B cell (primary cell): ENCODE results near the gene FBXL16. TPM values are rescaled to one million over a fixed set of nuclear protein-coding genes. Genes with fewer than 3 reads are reported as not detected.
"Not testable (repeated sequence)": the region's sequence is repeated elsewhere in the genome, so short reads cannot be mapped to it uniquely, and the experiment has no call there.

ENCODE experiments used
- ATAC-seq: fragments of 200-7000 bp; cut with Tn5 transposase; one replicate; pipeline ENCODE4 v1.10.0; 2021; ENCODE audit warnings: low read depth, mild to moderate bottlenecking, moderate number of reproducible peaks, moderate library complexity
- CTCF ChIA-PET: fragments of 350-600 bp; sonication (Branson Sonifier 250); formaldehyde crosslinking; loops from one replicate; lab custom pipeline; 2021; ENCODE audit warnings: antibody characterized with exemption, inconsistent platforms; lab: Charles Lee
- POLR2A ChIA-PET: fragments of 350-600 bp; sonication (Branson Sonifier 250); formaldehyde crosslinking; loops from one replicate; lab custom pipeline; 2021; ENCODE audit warnings: antibody characterized with exemption; lab: Charles Lee
- DNase-seq: peaks from one replicate; pipeline ENCODE4 v3.0.0; 2013
- H2AFZ ChIP-seq: 2 replicates; pipeline ENCODE4 v1.6.1; 2012; ENCODE audit warnings: mild to moderate bottlenecking, low read depth, low read length; ENCODE audit not compliant: insufficient read depth, poor library complexity, severe bottlenecking
- H3K27ac ChIP-seq, 2 donors: 1 replicate in 1 of 2; 2 replicates in 1 of 2; pipeline ENCODE4 v1.5.1; 2012 to 2013; ENCODE audit warnings: low read length in 2 of 2, mild to moderate bottlenecking in 2 of 2, moderate library complexity in 1 of 2
- H3K27me3 ChIP-seq, 4 experiments: fragments of 200-600 bp in 1 of 4; sonication (generic) in 1 of 4; replicated peaks in 1 of 4; 1 replicate in 2 of 4; 2 replicates in 2 of 4; pipeline versions ENCODE4 v1.6.1 to v1.7.0; 2013 to 2016; ENCODE audit warnings: low read length in 3 of 4, mild to moderate bottlenecking in 2 of 4, mixed read lengths in 1 of 4, moderate library complexity in 1 of 4; ENCODE audit not compliant: insufficient read depth in 4 of 4, control insufficient read depth in 3 of 4; ENCODE audit errors: control extremely low read depth in 1 of 4
- H3K36me3 ChIP-seq, 2 experiments: replicated peaks in 1 of 2; 1 replicate in 1 of 2; 2 replicates in 1 of 2; pipeline versions ENCODE4 v1.6.1 to v1.7.1; 2013; ENCODE audit warnings: low read length in 1 of 2; ENCODE audit not compliant: insufficient read depth in 2 of 2, control insufficient read depth in 1 of 2; ENCODE audit errors: control extremely low read depth in 1 of 2, extremely low read depth in 1 of 2
- H3K4me1 ChIP-seq, 2 donors: fragments of 200-600 bp in 1 of 2; sonication (generic) in 1 of 2; 1 replicate in 1 of 2; 2 replicates in 1 of 2; pipeline versions ENCODE4 v1.5.1 to v1.6.1; 2013 to 2017; ENCODE audit warnings: low read length in 2 of 2; ENCODE audit not compliant: control insufficient read depth in 2 of 2, insufficient read depth in 2 of 2
- H3K4me2 ChIP-seq: replicated peaks from 2 replicates; pipeline ENCODE3; 2012; ENCODE audit warnings: mild to moderate bottlenecking, low read depth, low read length; ENCODE audit not compliant: poor library complexity, severe bottlenecking
- H3K4me3 ChIP-seq, 5 experiments: fragments of 200-600 bp in 1 of 5; sonication (generic) in 1 of 5; 1 replicate in 3 of 5; 2 replicates in 2 of 5; pipeline versions ENCODE4 v1.5.1 to v1.7.0; 2011 to 2016; ENCODE audit warnings: low read length in 4 of 5, mild to moderate bottlenecking in 4 of 5, low read depth in 2 of 5, control low read depth in 1 of 5, moderate library complexity in 1 of 5; ENCODE audit not compliant: insufficient read depth in 1 of 5; ENCODE audit errors: control extremely low read depth in 1 of 5, extremely low read depth in 1 of 5
- H3K79me2 ChIP-seq: fragments of 200-600 bp; sonication (generic); one replicate; pipeline ENCODE4 v1.6.0; 2016; ENCODE audit warnings: low read length; ENCODE audit not compliant: control insufficient read depth, insufficient read depth
- H3K9ac ChIP-seq: fragments of 200-600 bp; sonication (generic); 2 replicates; pipeline ENCODE4 v1.6.1; 2017; ENCODE audit warnings: mild to moderate bottlenecking, low read length, moderate library complexity
- H3K9me3 ChIP-seq, 3 donors: one replicate each; pipeline versions ENCODE4 v1.6.1 to v1.7.1; 2013; ENCODE audit warnings: low read length in 2 of 3; ENCODE audit not compliant: control insufficient read depth in 2 of 3, insufficient read depth in 1 of 3; ENCODE audit errors: control extremely low read depth in 1 of 3
- H4K20me1 ChIP-seq: 2 replicates; pipeline ENCODE4 v1.6.0; 2012; ENCODE audit warnings: mild to moderate bottlenecking, low read length; ENCODE audit not compliant: insufficient read depth, control insufficient read depth, poor library complexity, severe bottlenecking
- H3K27ac Mint-ChIP-seq: one replicate; pipeline ENCODE4 v1.8.0; 2021; ENCODE audit warnings: mixed read lengths
- H3K27me3 Mint-ChIP-seq: one replicate; pipeline ENCODE4 v1.8.0; 2021; ENCODE audit warnings: mixed read lengths
- H3K4me1 Mint-ChIP-seq: one replicate; pipeline ENCODE4 v1.8.0; 2021; ENCODE audit warnings: mixed read lengths
- H3K4me3 Mint-ChIP-seq: one replicate; pipeline ENCODE4 v1.8.0; 2021; ENCODE audit warnings: mixed read lengths
- H3K9me3 Mint-ChIP-seq: one replicate; pipeline ENCODE4 v1.8.0; 2022; ENCODE audit warnings: mixed read lengths; ENCODE audit not compliant: insufficient read depth
- CTCF ChIP-seq: fragments of 200-600 bp; IDR thresholded peaks from one replicate; pipeline ENCODE4 v1.8.0; 2022; ENCODE audit warnings: antibody characterized with exemption, mild to moderate bottlenecking
- EZH2 ChIP-seq: IDR thresholded peaks from 2 replicates; pipeline ENCODE4 v1.6.1; 2012; ENCODE audit warnings: borderline replicate concordance, low read depth, mild to moderate bottlenecking, moderate library complexity, low read length; ENCODE audit not compliant: insufficient read depth, poor library complexity, severe bottlenecking
- WGBS: methylation state at CpG from one replicate; pipeline ENCODE4 v1.1.5; 2013; ENCODE audit warnings: missing lambda C conversion rate; ENCODE audit not compliant: insufficient coverage; 5-methylcytosine and 5-hydroxymethylcytosine counted together
- intact Hi-C: fragments of 100-400 bp; cut with micrococcal nuclease; formaldehyde crosslinking; loops from one replicate; pipeline ENCODE4 v1.10.0; 2022
- polyA plus RNA-seq: library from polyadenylated mRNA; depleted of rRNA; stranded (reverse); fragments of >200 nt; gene quantifications from 2 replicates; pipeline ENCODE4 v1.2.3, GENCODE V29; 2012
- total RNA-seq, 2 donors: library from RNA; stranded (reverse); fragments of 120-200 nt in 1 of 2; gene quantifications; 1 replicate in 1 of 2; 2 replicates in 1 of 2; pipeline versions ENCODE4 v1.2.3 to v1.2.4, GENCODE V29; 2013 to 2022

The FBXL16 gene
- total and polyA plus RNA-seq, 2 donors (not counting 1 experiment from before 2014, with no cell fraction given), result 2.2 to 5.8 TPM

GRCh38 chr16:692356-693108 is 13.1 kb downstream of the FBXL16 start:
- no CpG with 5 or more reads among the region's 10 CpGs for WGBS
- peaks cover 4% of the 10 kb centered on the region for H4K20me1 ChIP-seq
- ATAC-seq (no peak), DNase-seq (no peak)
- peaks cover 14% of the 10 kb centered on the region for H3K79me2 ChIP-seq
- H3K27ac ChIP-seq, result no peak overlapping the region
- no peak overlapping the region for H3K9ac ChIP-seq
- no peaks in the 10 kb centered on the region for H3K36me3 ChIP-seq
- CTCF ChIA-PET, result no interaction called here
- Mint-ChIP-seq H3K4me1 (peaks cover 29% of the 10 kb centered on the region), H3K9me3 (no peaks in the 10 kb centered on the region), H3K27me3 (peaks cover 17% of the 10 kb centered on the region), H3K4me3 (peak overlapping the region; percentile 55), H3K27ac (no peak overlapping the region)
- no peak overlapping the region for H3K4me2 ChIP-seq
- no peak overlapping the region for H3K4me3 ChIP-seq
- TF ChIP-seq CTCF (no peak), EZH2 (no peak)
- POLR2A ChIA-PET, result no interaction called here
- H3K27me3 ChIP-seq, result peaks cover 0 to 42% (median 14%) of the 10 kb centered on the region in 4 experiments
- H2AFZ ChIP-seq, result no peak overlapping the region
- intact Hi-C loops, result no loop called here
- H3K4me1 ChIP-seq, result peaks cover 37 to 42% of the 10 kb centered on the region in 2 donors
- H3K9me3 ChIP-seq, result peaks cover 0 to 28% (median 0%) of the 10 kb centered on the region in 3 donors

GRCh38 chr16:691242-691641 is 14.4 kb downstream of the FBXL16 start:
- DNase-seq, H2AFZ ChIP-seq, H3K36me3 ChIP-seq, H3K4me3 ChIP-seq, ATAC-seq, H3K9me3 Mint-ChIP-seq, H4K20me1 ChIP-seq, CTCF ChIA-PET, intact Hi-C loops, H3K4me2 ChIP-seq, H3K27ac ChIP-seq, POLR2A ChIA-PET, H3K9ac ChIP-seq: not testable (repeated sequence)
- H3K27ac Mint-ChIP-seq, result peak overlapping the region; percentile 85
- H3K4me1 ChIP-seq, result peaks cover 36 to 40% of the 10 kb centered on the region in 2 donors
- peaks cover 18% of the 10 kb centered on the region for H3K79me2 ChIP-seq
- H3K9me3 ChIP-seq, result peaks cover 0 to 28% (median 0%) of the 10 kb centered on the region in 3 donors
- H3K4me3 Mint-ChIP-seq, result peak overlapping the region; percentile 76
- H3K27me3 Mint-ChIP-seq, result peaks cover 12% of the 10 kb centered on the region
- H3K4me1 Mint-ChIP-seq, result peaks cover 29% of the 10 kb centered on the region
- WGBS, result 91% methylated on average over 14 of the region's 16 CpGs
- H3K27me3 ChIP-seq, result peaks cover 0 to 34% (median 12%) of the 10 kb centered on the region in 4 experiments
